ENCODE results near the gene PRKCE.

PRKCE gene

GRCh38 chr2:45674035-45674816, 22.8 kb downstream of the PRKCE start:
- no peaks in the 10 kb centered on the region for H3K27me3 ChIP-seq (ENCODE audit: control insufficient read depth, insufficient read depth, low read length)
- no peaks in the 10 kb centered on the region for H3K4me1 ChIP-seq (ENCODE audit: control insufficient read depth, low read depth, low read length)
- no peak overlapping the region for H3K27ac ChIP-seq (ENCODE audit: low read length)
- no peak overlapping the region for H3K9ac ChIP-seq (ENCODE audit: low read length)
- H3K9me3 ChIP-seq (ENCODE audit: control insufficient read depth, low read depth, low read length): no peaks in the 10 kb centered on the region
- H3K4me3 ChIP-seq (ENCODE audit: low read length): no peak overlapping the region
- no peaks in the 10 kb centered on the region for H3K36me3 ChIP-seq (ENCODE audit: control insufficient read depth, low read depth, low read length)

DNA sequence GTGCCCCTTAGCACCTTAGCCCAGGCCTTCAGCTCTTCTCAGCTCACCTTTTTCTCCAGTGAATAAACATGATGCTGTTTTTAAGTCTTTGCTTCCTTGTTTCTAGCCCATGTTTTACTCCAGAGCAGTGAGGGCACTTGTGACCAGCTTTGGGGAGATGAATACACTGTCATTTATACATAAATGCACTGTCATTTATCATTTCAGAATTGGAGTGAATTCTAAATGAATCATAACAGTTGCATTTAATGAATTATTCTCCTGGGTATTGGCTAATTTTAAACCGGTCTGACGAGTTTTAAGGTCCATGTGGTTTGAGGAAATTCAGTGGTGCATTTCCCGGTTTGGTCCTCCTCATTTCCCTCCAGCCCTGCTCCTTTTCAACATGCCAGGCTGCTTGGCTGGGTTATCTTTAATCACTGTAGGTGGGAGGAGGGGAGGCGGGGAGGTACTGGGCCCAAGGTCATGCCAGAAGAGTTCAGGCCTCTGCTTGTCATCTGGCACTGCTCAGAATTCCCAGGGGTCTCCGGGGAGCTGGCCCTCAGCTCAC, 23.9 kb downstream of the PRKCE start:
- no peak overlapping the region for H3K27ac ChIP-seq (ENCODE audit: low read length)
- no peaks in the 10 kb centered on the region for H3K27me3 ChIP-seq (ENCODE audit: control insufficient read depth, insufficient read depth, low read length)
- H3K9ac ChIP-seq (ENCODE audit: low read length): no peak overlapping the region
- no peaks in the 10 kb centered on the region for H3K9me3 ChIP-seq (ENCODE audit: control insufficient read depth, low read depth, low read length)
- no peaks in the 10 kb centered on the region for H3K36me3 ChIP-seq (ENCODE audit: control insufficient read depth, low read depth, low read length)
- no peak overlapping the region for H3K4me3 ChIP-seq (ENCODE audit: low read length)
- no peaks in the 10 kb centered on the region for H3K4me1 ChIP-seq (ENCODE audit: control insufficient read depth, low read depth, low read length)

DNA sequence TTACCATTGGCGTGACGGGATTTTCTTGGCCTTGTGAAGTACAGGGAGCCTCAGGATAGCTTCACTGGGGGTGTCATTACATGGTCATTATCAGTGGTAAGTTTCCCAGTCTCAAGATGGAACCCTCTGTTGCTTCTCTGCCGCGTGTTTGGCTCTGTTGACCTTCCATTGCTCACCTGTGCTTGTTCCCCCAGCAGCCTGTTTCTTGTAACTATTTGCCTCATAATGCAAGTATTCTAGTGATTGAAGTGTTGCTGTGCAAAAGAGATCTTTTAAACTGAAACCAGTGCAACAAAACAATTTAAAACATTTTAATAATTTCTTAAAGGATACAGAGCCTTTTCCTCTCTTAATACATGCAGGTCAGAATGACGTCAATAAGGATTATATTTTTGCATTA, 24.6 kb downstream of the PRKCE start:
- Histone ChIP-seq H3K9me3 (ENCODE audit: control insufficient read depth, low read depth, low read length) (no peaks in the 10 kb centered on the region), H3K27me3 (ENCODE audit: control insufficient read depth, insufficient read depth, low read length) (no peaks in the 10 kb centered on the region), H3K9ac (ENCODE audit: low read length) (no peak overlapping the region), H3K27ac (ENCODE audit: low read length) (no peak overlapping the region), H3K36me3 (ENCODE audit: control insufficient read depth, low read depth, low read length) (no peaks in the 10 kb centered on the region), H3K4me3 (ENCODE audit: low read length) (no peak overlapping the region), H3K4me1 (ENCODE audit: control insufficient read depth, low read depth, low read length) (no peaks in the 10 kb centered on the region)

GRCh38 chr2:45678791-45679348, 27.4 kb downstream of the PRKCE start:
- Histone ChIP-seq H3K4me1 (ENCODE audit: control insufficient read depth, low read depth, low read length) (no peaks in the 10 kb centered on the region), H3K27me3 (ENCODE audit: control insufficient read depth, insufficient read depth, low read length) (no peaks in the 10 kb centered on the region), H3K27ac (ENCODE audit: low read length) (no peak overlapping the region), H3K9me3 (ENCODE audit: control insufficient read depth, low read depth, low read length) (no peaks in the 10 kb centered on the region), H3K9ac (ENCODE audit: low read length) (no peak overlapping the region), H3K36me3 (ENCODE audit: control insufficient read depth, low read depth, low read length) (no peaks in the 10 kb centered on the region), H3K4me3 (ENCODE audit: low read length) (no peak overlapping the region)

- H3K4me3 ChIP-seq (ENCODE audit: low read length): no peak overlapping the region
- no peak overlapping the region for H3K27ac ChIP-seq (ENCODE audit: low read length)
These were observed 29.0 kb downstream of the PRKCE start for GRCh38 chr2:45680351-45680967.

DNA sequence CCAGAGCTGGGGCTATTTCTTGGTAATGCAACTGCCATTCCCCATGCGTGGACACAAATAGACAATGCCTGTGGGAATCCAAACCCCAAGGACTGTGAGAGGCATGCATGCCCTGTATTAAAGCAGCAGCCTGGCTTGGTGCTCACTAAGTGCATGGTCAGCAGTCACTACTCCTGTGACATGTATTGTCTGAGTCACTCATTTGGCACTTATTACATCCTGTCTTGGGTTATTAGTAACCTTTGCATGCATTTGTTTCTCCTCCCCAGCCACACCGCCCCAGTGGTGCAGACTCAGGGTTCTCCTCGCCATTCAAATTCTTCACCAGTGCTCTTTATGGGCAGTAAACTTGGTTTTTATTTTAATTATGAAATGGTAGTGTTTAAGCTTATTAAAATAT, 30.2 kb downstream of the PRKCE start:
- no peaks in the 10 kb centered on the region for H3K36me3 ChIP-seq (ENCODE audit: control insufficient read depth, low read depth, low read length)

More at GRCh38 chr2:45680351-45680967, 29.0 kb downstream of the PRKCE start:
- no peaks in the 10 kb centered on the region for H3K27me3 ChIP-seq (ENCODE audit: control insufficient read depth, insufficient read depth, low read length)
- no peaks in the 10 kb centered on the region for H3K4me1 ChIP-seq (ENCODE audit: control insufficient read depth, low read depth, low read length)
- no peaks in the 10 kb centered on the region for H3K9me3 ChIP-seq (ENCODE audit: control insufficient read depth, low read depth, low read length)
- H3K9ac ChIP-seq (ENCODE audit: low read length): no peak overlapping the region
- no peaks in the 10 kb centered on the region for H3K36me3 ChIP-seq (ENCODE audit: control insufficient read depth, low read depth, low read length)

DNA sequence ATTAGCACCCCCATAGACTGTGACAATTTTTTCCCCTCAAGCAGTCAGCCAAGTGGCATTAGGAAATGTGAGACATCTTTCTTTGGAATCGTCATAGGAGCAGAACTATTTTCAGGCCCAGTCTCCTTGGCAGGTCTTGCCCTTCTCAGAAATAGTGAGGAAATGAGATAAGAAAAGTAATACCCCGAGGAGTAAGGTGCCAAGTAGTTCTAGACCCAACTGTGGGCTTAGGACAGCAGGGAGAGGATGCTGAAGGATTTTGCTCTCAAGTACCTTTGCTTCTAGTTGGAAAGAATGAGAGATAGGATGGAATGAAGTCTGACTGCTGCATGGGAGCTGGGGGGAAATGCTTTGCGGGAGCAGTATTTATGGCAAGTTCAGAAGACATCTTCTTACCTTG, 31.8 kb downstream of the PRKCE start:
- no peak overlapping the region for H3K27ac ChIP-seq (ENCODE audit: low read length)
- no peaks in the 10 kb centered on the region for H3K9me3 ChIP-seq (ENCODE audit: control insufficient read depth, low read depth, low read length)
- no peaks in the 10 kb centered on the region for H3K36me3 ChIP-seq (ENCODE audit: control insufficient read depth, low read depth, low read length)
- no peaks in the 10 kb centered on the region for H3K27me3 ChIP-seq (ENCODE audit: control insufficient read depth, insufficient read depth, low read length)
- no peak overlapping the region for H3K4me3 ChIP-seq (ENCODE audit: low read length)
- H3K4me1 ChIP-seq (ENCODE audit: control insufficient read depth, low read depth, low read length): no peaks in the 10 kb centered on the region
- H3K9ac ChIP-seq (ENCODE audit: low read length): no peak overlapping the region

More for the DNA sequence above, 30.2 kb downstream of the PRKCE start:
- H3K27me3 ChIP-seq (ENCODE audit: control insufficient read depth, insufficient read depth, low read length): no peaks in the 10 kb centered on the region
- no peak overlapping the region for H3K4me3 ChIP-seq (ENCODE audit: low read length)
- no peaks in the 10 kb centered on the region for H3K9me3 ChIP-seq (ENCODE audit: control insufficient read depth, low read depth, low read length)
- no peak overlapping the region for H3K27ac ChIP-seq (ENCODE audit: low read length)
- H3K4me1 ChIP-seq (ENCODE audit: control insufficient read depth, low read depth, low read length): no peaks in the 10 kb centered on the region
- H3K9ac ChIP-seq (ENCODE audit: low read length): no peak overlapping the region

- Histone ChIP-seq H3K27me3 (ENCODE audit: control insufficient read depth, insufficient read depth, low read length) (no peaks in the 10 kb centered on the region), H3K27ac (ENCODE audit: low read length) (no peak overlapping the region), H3K4me1 (ENCODE audit: control insufficient read depth, low read depth, low read length) (no peaks in the 10 kb centered on the region), H3K9me3 (ENCODE audit: control insufficient read depth, low read depth, low read length) (no peaks in the 10 kb centered on the region), H3K36me3 (ENCODE audit: control insufficient read depth, low read depth, low read length) (no peaks in the 10 kb centered on the region), H3K4me3 (ENCODE audit: low read length) (no peak overlapping the region), H3K9ac (ENCODE audit: low read length) (no peak overlapping the region)
These were observed 33.3 kb downstream of the PRKCE start for GRCh38 chr2:45684756-45685155.

DNA sequence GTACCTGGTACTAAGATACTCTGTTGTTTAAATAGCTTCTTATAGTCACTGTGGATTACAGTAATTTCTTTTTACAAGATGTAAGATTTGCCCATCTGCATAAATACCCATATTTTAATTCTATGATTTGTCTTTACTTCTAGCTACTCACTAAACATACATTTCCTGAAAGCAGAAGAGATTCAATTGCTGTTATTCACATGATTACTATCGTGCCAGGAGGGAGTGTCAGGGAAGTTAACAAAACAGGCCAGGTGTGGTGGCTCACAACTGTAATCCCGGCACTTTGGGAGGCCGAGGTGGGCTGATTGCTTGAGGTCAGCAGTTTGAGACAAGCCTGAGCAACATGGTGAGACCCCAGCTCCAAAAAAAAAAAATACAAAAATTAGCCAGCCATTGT, 33.8 kb downstream of the PRKCE start:
- no peak overlapping the region for H3K9ac ChIP-seq (ENCODE audit: low read length)
- H3K36me3 ChIP-seq (ENCODE audit: control insufficient read depth, low read depth, low read length): no peaks in the 10 kb centered on the region
- no peaks in the 10 kb centered on the region for H3K9me3 ChIP-seq (ENCODE audit: control insufficient read depth, low read depth, low read length)
- no peaks in the 10 kb centered on the region for H3K4me1 ChIP-seq (ENCODE audit: control insufficient read depth, low read depth, low read length)
- no peaks in the 10 kb centered on the region for H3K27me3 ChIP-seq (ENCODE audit: control insufficient read depth, insufficient read depth, low read length)
- H3K27ac ChIP-seq (ENCODE audit: low read length): no peak overlapping the region
- no peak overlapping the region for H3K4me3 ChIP-seq (ENCODE audit: low read length)

GRCh38 chr2:45687964-45688363, 36.5 kb downstream of the PRKCE start:
- Histone ChIP-seq H3K4me3 (ENCODE audit: low read length) (no peak overlapping the region), H3K9ac (ENCODE audit: low read length) (no peak overlapping the region), H3K36me3 (ENCODE audit: control insufficient read depth, low read depth, low read length) (no peaks in the 10 kb centered on the region), H3K27ac (ENCODE audit: low read length) (no peak overlapping the region), H3K4me1 (ENCODE audit: control insufficient read depth, low read depth, low read length) (no peaks in the 10 kb centered on the region), H3K27me3 (ENCODE audit: control insufficient read depth, insufficient read depth, low read length) (no peaks in the 10 kb centered on the region), H3K9me3 (ENCODE audit: control insufficient read depth, low read depth, low read length) (no peaks in the 10 kb centered on the region)

DNA sequence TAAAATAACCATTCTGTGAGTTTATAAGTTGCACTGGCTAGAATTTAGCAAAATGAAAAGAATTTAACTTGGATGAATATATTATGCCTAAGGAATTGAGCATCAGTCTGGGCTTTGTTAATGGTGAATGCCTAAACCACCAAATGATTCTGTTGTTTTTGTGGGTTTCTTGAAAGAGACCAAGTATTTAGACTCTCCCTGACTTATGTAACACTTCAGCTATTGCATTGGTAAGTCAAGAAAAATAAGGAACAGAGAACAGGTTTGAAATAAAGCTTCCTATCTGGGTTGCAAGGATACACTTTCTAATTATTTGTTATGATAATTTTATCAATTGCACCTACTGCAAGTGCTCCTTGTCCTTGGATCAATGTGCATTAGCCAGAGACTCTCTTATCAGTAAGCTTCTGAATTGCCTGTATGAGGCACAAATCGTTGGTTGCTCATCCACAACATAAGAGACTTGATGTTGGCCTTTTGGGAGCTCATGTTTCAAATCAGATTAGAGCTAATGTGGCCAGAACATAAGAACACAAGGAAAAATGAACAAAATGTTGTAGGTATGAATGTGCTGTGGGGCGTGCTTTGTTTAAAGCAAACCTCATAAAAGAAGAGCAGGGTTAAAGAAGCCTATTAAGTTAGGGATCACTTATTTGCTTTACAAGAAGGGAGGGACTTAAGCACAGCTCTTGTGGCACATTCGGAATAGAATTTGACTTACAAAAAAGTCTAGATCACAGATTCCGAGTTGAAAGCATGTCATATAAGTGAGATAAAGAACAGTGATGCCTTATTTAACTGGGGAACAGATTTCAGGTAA, 37.2 kb downstream of the PRKCE start:
- H3K27me3 ChIP-seq (ENCODE audit: control insufficient read depth, insufficient read depth, low read length): no peaks in the 10 kb centered on the region
- H3K4me1 ChIP-seq (ENCODE audit: control insufficient read depth, low read depth, low read length): no peaks in the 10 kb centered on the region
- no peaks in the 10 kb centered on the region for H3K36me3 ChIP-seq (ENCODE audit: control insufficient read depth, low read depth, low read length)
- no peaks in the 10 kb centered on the region for H3K9me3 ChIP-seq (ENCODE audit: control insufficient read depth, low read depth, low read length)
- no peak overlapping the region for H3K27ac ChIP-seq (ENCODE audit: low read length)
- no peak overlapping the region for H3K9ac ChIP-seq (ENCODE audit: low read length)
- no peak overlapping the region for H3K4me3 ChIP-seq (ENCODE audit: low read length)

All from iPS-18a (cell line).